NCI-H2029 treated with DMSO at 0.1 percent for 48 hours (cell line): Measurements from ENCODE around the gene CD34.

Source experiments
- DNase-seq: peaks from one replicate; lab custom pipeline; 2025; lab: John Stamatoyannopoulos, UW

CD34 gene

DNA sequence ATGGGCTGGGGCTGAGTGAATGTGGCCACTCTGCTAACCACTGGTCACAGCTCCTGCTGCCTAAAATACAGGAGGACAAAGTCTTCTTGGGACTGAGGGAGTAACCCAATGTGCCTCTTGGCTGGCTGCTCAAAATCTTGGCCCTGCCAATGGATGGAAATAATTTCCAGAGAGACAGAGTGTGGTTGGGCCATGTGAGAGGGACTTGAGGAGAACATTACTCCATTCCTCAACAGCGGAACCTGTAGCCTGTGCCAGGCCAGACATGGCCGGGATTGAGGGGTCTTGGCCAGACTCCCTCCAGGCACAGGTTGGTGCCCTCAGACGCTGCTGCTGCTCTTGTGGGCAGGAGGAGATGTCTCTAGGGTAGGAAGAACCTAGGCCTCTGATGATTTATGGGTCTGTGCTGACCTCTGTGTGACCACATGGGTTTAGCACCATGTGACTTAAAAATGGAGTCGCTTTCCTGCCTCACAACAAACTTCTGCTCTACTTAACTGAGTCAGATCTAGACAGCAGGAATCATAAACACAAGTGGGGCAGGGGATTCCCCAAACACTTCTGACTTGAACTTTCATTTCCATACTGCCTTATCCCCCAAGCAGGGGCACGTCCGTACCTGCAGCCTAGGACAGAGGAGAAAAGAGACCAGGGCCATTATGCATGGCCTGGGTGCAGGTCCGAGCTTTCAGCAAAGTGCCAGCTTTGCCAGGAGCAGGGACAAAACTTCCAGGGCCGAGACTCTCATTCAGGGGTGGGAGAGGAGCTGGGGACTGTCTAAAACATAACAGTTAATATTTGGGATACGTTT, 79.2 kb downstream of the CD34 start:
- no peak for DNase-seq
